ENCODE results near the gene STEAP4.

STEAP4 gene

DNA sequence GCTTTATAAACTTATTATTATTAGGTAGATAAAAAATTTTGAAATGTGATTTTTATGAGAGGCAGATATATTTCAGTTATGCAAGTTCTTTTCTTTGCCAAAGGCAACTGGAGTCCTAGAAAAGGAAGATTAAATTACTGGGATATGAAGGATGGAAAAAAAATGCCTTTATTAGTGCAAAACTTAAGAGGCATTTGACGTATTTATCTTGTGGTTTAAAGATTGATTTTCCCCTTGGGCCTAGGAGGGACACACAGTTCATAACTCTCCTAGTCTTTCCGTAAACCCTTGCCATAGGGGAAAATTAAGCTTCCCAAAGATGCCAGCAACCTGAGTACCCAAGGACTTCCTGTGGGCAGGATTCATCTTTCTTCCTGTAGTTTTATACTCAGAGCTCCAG, 3.1 kb upstream of the STEAP4 start:
- no peak for TF ChIP-seq JUND (IDR thresholded peaks at IDR 0.05; ENCODE audit: low read depth)
- DNase-seq (ENCODE audit: low read depth in 1 of 2, low spot score in 1 of 2) = no peak
- in situ Hi-C loops (cut with HindIII; ENCODE audit: low pct_unique_long_range_greater_than_20kb, low sequenced_read_pairs) = no loop called here

DNA sequence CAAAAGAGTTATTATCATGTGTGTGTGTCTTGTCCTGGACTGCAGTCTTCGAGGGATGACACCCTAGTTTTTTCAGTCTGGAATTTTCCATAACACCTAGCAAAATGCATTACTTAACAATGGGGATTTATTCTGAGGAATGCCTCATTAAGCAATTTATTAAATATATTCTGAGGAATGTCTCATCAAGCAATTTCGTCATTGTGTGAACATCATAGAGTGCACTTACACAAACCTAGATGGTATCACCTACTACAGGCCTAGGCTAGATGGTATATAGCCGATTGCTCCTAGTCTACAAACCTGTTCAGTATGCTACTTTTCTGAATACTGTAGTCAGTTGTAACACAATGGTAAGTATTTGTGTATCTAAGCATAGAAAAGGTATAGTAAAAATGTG, 1.1 kb upstream of the STEAP4 start:
- in situ Hi-C loops (cut with HindIII; ENCODE audit: low pct_unique_long_range_greater_than_20kb, low sequenced_read_pairs) = no loop called here
- no peak for DNase-seq (ENCODE audit: low read depth in 1 of 2, low spot score in 1 of 2)
- no peak for TF ChIP-seq JUND (IDR thresholded peaks at IDR 0.05; ENCODE audit: low read depth)

DNA sequence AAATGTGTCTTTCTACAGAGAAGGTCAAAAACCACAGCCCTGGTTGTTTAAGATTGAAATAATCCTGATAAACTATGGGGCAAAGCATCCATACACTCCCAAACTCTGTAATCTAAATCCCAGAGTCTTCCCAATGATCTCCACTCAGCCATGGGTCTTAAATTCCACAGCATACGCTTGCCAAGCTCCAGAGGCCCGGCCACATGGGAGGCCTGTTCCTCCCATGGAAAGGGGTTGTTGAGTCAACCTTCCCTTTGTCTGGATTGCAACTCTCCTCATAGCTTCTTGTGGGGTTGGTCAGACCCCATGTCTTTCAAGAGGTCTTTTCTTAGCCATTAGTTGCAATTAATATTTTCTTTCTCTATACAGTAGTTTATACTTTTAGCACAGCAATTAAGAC, 718 bp upstream of the STEAP4 start:
- no peak for DNase-seq (ENCODE audit: low read depth in 1 of 2, low spot score in 1 of 2)
- in situ Hi-C loops (cut with HindIII; ENCODE audit: low pct_unique_long_range_greater_than_20kb, low sequenced_read_pairs) = no loop called here
- no peak for TF ChIP-seq JUND (IDR thresholded peaks at IDR 0.05; ENCODE audit: low read depth)

DNA sequence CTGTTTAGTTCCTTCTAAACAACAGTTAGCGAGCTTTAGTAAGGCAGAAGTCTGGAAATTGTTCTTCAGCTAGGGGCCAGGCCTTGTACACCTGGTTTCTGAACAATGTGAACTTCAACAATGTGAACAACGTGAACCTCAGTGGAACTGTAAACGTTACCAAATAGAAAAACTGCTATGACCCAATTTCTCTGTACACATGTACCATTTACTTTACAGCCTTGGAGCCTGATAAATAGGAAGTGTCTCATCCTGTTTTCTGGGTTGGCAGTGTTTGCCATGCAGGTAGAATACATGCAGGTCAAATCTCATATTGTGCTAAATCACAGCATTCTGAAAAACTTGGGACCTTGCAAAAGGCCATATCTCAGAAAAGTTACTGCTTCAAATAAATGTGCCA, 1.6 kb downstream of the STEAP4 start:
- no peak for DNase-seq (ENCODE audit: low read depth in 1 of 2, low spot score in 1 of 2)
- TF ChIP-seq JUND (IDR thresholded peaks at IDR 0.05; ENCODE audit: low read depth) = no peak

DNA sequence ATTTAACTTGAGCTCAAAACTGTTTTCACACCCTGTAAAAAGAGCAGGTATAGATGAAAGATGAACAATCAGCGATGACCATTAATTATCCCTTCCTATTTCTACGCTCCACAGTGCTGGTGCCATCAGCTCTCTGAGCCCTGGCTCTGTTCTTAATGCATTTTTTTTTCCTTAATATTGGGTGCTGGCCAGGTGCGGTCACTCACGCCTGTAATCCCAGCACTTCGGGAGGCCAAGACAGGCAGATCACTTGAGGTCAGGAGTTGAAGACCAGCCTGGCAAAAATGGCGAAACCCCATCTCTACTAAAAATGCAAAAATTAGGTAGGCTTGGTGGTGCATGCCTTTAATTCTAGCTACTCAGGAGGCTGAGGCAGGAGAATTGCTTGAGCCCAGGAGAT, 4.2 kb downstream of the STEAP4 start:
- no peak for DNase-seq (ENCODE audit: low read depth in 1 of 2, low spot score in 1 of 2)
- TF ChIP-seq JUND (IDR thresholded peaks at IDR 0.05; ENCODE audit: low read depth) = no peak
- in situ Hi-C loops (cut with HindIII; ENCODE audit: low pct_unique_long_range_greater_than_20kb, low sequenced_read_pairs) = no loop called here

More for the DNA sequence above, 1.6 kb downstream of the STEAP4 start:
- in situ Hi-C loops (cut with HindIII; ENCODE audit: low pct_unique_long_range_greater_than_20kb, low sequenced_read_pairs) = no loop called here

DNA sequence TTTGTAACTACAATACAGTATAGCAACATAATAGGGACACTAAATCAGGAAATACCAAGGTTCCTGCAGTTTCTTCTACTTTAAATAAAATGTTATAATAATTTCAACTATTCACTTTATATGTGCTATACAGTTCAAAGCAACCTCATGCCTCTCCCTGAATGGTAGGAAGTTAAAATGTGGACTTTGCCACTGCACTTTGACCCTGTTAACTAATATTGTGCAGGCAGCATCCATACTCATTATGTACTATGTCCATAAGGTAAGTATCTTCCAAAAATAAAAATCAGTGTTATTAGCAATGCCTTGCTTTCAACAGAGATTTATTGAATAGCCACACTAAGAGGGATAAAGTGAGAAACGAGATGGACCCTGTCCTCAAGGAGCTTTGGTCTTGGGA, 4.8 kb downstream of the STEAP4 start:
- no peak for DNase-seq (ENCODE audit: low read depth in 1 of 2, low spot score in 1 of 2)
- in situ Hi-C loops (cut with HindIII; ENCODE audit: low pct_unique_long_range_greater_than_20kb, low sequenced_read_pairs) = no loop called here
- TF ChIP-seq JUND (IDR thresholded peaks at IDR 0.05; ENCODE audit: low read depth) = no peak

DNA sequence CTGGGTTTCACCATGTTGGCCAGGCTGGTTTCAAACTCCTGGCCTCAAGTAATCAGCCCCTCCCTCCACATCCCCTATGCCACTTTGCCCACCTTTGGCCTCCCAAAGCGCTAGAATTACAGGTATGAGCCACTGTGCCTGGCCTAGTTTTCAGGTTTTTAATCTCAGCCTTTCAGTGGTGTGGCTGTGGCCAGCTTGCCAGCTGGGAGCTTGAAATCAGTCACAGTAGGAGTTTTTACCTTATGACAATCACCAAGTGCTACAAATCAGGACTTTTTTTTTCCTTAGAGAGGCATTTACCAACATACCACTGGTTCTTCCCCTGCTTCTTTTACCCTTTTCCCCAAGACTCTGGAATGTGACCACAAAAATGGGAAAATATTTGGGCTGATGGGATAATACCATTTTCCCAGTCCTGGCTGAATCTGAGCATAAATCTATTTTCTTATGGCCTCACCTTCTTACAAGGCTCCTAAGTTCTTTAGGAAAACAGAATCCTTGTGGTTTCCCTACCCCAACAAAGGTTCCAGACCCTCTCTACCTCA, 6.2 kb downstream of the STEAP4 start:
- in situ Hi-C loops (cut with HindIII; ENCODE audit: low pct_unique_long_range_greater_than_20kb, low sequenced_read_pairs) = no loop called here
- no peak for TF ChIP-seq JUND (IDR thresholded peaks at IDR 0.05; ENCODE audit: low read depth)
- DNase-seq (ENCODE audit: low read depth in 1 of 2, low spot score in 1 of 2) = no peak

DNA sequence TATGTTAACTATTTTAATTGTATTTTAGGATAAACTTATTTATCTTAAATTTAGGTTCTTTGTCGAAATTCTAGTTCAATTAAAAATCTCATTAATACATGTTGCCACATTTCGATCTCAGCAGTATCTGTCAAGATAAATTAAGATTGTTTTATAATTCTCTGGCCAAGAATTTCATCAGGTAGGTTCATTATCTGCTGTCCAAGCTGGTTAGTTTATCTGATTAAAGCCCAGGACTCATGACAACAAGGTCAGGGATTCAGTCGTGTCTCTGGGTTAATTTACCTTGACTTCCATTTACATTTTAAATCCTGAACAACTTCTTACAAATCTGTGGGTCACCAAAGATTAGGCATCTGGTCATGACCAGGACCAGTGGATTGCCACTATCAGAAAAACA, 7.6 kb downstream of the STEAP4 start:
- no peak for TF ChIP-seq JUND (IDR thresholded peaks at IDR 0.05; ENCODE audit: low read depth)
- DNase-seq (ENCODE audit: low read depth in 1 of 2, low spot score in 1 of 2) = no peak
- in situ Hi-C loops (cut with HindIII; ENCODE audit: low pct_unique_long_range_greater_than_20kb, low sequenced_read_pairs) = no loop called here

DNA sequence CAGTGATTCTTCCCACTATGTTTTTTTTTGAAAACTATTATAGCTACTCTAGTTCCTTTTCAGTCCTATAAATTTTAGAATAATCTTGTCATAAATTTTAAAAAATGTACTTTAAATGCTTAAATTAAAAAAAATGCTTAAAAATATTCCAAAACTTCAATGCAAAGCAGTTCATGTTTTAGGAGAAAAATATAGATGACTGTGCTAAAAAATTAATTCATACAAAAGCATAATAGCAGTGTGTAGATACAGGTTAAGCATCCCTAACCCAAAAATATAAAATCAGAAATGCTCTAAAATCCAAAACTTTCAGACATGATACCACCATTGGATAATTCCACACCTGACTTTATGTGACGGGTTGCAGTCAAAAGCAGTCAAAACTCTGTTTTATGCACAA, 12.8 kb downstream of the STEAP4 start:
- DNase-seq (ENCODE audit: low read depth in 1 of 2, low spot score in 1 of 2) = no peak
- in situ Hi-C loops (cut with HindIII; ENCODE audit: low pct_unique_long_range_greater_than_20kb, low sequenced_read_pairs) = no loop called here

DNA sequence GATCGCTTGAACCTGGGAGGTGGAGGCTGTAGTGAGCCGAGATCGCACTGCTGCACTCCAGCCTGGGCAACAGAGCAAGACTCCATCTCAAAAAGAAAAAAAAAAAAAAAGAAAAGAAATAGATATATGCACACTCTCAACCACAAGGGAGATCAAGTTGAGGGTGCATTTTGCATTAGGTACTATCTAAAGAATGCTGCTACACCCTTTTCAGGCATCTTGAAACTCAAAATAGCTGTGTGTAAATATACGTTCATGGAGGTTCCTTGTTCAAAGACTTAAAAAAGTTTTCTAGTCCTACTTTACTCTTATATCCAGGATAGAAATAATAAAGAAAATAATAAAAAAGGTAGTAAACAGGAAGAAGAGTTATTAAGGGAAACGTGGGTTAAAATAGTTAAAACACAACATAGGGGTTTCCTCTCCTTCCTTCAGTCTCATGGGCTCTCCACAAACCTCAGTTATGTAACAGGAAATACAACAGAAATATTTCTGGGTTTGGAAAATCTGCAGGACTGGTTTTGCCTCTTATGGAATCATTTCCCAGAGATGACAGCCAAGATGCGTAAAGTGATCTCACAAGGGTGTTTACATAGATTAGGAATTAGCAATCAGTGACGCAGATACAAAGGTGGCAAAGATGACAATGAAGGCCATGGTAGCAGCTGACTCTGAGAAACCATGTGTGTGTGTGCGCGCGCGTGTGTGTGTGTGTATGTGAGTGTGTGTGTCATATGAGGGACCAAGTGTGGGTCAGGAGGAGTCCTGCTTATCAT, 15.1 kb downstream of the STEAP4 start:
- no peak for TF ChIP-seq JUND (IDR thresholded peaks at IDR 0.05; ENCODE audit: low read depth)
- in situ Hi-C loops (cut with HindIII; ENCODE audit: low pct_unique_long_range_greater_than_20kb, low sequenced_read_pairs) = no loop called here
- DNase-seq (ENCODE audit: low read depth in 1 of 2, low spot score in 1 of 2) = peak in 1 of 2 experiments; percentile 45

More for the DNA sequence above, 12.8 kb downstream of the STEAP4 start:
- no peak for TF ChIP-seq JUND (IDR thresholded peaks at IDR 0.05; ENCODE audit: low read depth)

DNA sequence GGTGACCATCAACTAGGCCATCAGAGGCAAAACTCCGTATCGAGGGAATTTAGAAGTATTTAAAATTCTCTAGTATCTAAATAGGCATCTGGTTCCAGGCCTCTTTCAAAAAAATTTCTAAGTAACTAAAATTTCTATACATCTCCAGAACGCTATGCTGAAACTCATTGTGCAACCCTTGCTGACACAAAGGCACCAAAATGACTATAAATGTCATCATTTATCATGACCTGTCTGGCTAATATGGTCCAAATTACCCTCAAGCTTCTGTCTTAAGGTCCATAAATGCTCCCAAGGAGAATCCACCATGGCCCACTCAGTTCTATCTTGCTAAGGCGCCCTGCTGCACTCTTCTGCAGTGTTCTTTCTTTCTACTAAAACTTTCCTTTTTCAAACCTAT, 16.2 kb downstream of the STEAP4 start:
- DNase-seq (ENCODE audit: low read depth in 1 of 2, low spot score in 1 of 2) = no peak
- in situ Hi-C loops (cut with HindIII; ENCODE audit: low pct_unique_long_range_greater_than_20kb, low sequenced_read_pairs) = no loop called here
- no peak for TF ChIP-seq JUND (IDR thresholded peaks at IDR 0.05; ENCODE audit: low read depth)

DNA sequence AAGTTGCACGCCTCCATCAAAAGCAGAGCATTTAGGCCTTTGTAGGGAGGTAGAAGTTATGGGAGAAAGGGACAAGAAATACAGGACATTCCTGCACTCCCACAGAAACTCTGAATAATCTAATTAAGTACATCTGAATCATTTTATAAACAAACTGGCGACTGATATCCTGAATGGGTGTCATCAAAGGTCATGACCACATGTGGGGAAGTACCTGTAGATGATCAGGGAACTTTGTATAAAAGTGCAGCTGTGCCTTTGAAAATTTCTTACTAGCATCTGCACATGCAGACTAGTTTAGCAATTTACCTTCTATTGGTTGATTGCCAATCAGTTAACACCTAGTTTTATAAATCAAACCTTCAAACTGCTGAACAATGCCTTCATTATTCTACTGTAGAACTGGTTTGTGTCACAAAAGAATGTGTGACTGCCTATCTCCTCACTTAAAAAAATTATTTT, 17.1 kb downstream of the STEAP4 start:
- in situ Hi-C loops (cut with HindIII; ENCODE audit: low pct_unique_long_range_greater_than_20kb, low sequenced_read_pairs) = no loop called here
- DNase-seq (ENCODE audit: low read depth in 1 of 2, low spot score in 1 of 2) = peak in 1 of 2 experiments; percentile 55
- no peak for TF ChIP-seq JUND (IDR thresholded peaks at IDR 0.05; ENCODE audit: low read depth)

DNA sequence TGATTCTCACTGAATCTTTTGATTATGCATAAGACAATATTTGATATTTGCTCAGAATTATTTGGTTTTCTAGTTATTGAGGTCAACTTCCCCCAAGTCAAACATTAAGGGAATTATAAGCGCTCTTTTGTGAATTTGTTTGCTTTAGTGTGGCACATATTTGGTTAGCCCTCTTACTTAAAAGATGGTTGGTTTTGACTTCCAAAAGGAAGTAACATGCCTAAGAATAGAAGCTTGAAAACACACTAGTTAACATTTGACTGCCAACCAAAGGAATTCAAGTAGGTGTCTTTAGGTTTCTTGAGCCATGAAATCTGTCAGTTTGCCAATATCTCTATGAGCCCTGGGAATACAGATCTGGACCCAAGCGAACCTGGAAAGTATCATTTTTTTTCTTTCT, 24.9 kb downstream of the STEAP4 start:
- DNase-seq (ENCODE audit: low read depth in 1 of 2, low spot score in 1 of 2) = peak in 1 of 2 experiments; percentile 75
- in situ Hi-C loops (cut with HindIII; ENCODE audit: low pct_unique_long_range_greater_than_20kb, low sequenced_read_pairs) = no loop called here
- TF ChIP-seq JUND (IDR thresholded peaks at IDR 0.05; ENCODE audit: low read depth) = no peak
